DMS79 (cell line): ENCODE measurements around the gene RBMX2.
"Not testable (repeated sequence)": the region's sequence is repeated elsewhere in the genome, so short reads cannot be mapped to it uniquely, and the experiment has no call there.

Experiments used
- DNase-seq: peaks from one replicate; lab custom pipeline; 2025; lab: John Stamatoyannopoulos, UW

The RBMX2 gene

GRCh38 chrX:130401415-130402207, at the start of gene RBMX2:
Gene RBMX2, plus strand, starts transcription at chrX:130401987. Its CDS starts 46 bp downstream, at chrX:130402033.
- DNase-seq, result peak; percentile 36

- DNase-seq, result not testable (repeated sequence)
Observed at GRCh38 chrX:130352050-130352449, 49.7 kb upstream of the RBMX2 start.

GRCh38 chrX:130376077-130376476, 25.7 kb upstream of the RBMX2 start:
- DNase-seq, result no peak

GRCh38 chrX:130378024-130378669, 23.6 kb upstream of the RBMX2 start:
- DNase-seq, result no peak

DNA sequence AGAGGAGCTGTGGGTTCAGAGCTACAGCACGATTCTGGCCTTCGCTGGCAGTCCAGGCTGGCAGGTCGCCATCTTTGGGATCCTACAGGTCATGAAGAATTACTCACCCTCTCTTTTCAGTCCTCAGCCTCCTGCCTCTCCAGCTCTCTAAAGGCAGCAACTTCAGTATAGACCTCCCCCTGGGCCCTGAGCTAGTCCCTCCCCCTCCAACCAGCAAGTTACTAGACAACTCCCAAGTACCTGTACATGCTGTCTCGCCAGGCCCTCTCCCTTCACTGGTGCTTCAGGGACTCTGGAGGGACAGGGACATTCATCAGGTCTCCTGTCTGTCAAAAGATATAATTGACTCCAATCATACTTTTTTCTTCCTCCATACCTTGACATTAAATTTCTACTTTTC, 16.3 kb upstream of the RBMX2 start, which contains the start of gene GPR119:
TSS of gene GPR119 (minus strand) at position 155 of the 400 bp plus-strand sequence. CDS start 227 bp downstream, outside the sequence.
- DNase-seq, result no peak

DNA sequence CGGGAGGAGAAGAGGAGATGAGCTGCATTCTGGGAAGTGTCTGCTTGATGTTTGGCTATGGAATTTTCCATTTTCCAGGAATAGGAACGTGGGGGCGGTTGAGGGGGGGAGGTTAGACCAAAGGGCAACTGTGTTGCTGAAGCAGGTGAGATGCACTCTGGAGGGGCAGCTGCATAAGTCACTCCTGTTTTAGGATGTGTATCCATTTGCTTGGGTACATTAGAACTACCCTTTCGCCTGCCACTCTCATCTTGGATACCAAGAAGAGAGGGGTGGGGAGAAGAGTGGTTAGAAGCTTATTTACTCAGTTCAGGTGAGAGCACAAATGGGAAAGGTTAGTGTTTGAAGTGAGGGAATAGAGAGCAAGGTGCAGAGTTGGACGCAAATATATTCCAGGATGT, 15.4 kb upstream of the RBMX2 start:
- no peak for DNase-seq

DNA sequence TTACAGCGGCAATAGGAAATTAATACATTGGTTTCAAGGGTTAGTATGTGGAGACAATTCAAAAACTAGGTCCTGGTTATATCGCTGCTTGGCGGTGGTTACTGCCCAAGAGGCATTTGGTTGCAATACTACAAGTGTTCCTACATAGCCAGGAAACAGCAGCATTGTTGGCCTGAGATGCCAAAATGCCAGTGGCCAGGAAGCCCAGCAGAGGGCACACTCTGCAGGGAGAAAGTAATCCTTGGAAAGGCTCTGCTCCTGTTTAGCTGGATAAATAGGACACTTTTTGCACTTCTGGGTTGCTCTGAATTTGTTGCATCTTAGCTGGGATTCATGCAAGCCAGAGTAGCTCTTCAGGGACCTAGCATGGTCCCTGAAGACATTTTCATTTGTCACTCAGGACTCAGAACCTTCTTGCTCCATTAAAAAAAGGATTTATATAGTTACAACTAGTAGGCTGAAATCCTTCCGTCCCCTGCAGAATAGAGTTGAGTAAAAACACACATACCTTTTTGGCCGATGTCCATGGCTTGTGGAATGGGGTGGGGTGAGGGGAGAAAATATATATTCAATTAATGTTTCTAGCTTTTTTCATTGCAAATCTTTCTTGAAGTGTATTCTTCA, 8.2 kb upstream of the RBMX2 start:
- DNase-seq, result peak; percentile 9

GRCh38 chrX:130395341-130395740, 6.4 kb upstream of the RBMX2 start:
- DNase-seq, result no peak

DNA sequence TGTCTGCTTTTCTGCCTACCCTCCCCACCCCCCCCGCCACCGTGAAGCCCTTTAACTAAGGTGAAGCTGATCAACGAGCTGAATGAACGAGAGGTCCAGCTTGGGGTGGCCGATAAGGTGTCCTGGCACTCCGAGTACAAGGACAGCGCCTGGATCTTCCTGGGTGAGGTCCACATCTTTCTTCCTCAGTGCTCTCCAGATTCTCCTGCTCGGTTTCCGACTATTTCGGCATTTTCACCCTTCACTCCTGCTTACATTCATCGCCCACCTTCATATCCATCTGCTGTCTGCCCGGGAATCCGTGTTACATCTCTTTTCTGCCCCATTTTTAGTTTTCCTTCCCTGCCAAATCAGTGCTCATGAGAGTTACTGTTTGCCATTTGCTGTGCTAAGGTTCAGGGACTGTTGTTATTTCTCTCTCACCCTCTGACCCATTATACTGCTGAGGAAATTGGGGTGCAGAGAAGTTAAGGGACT, 459 bp downstream of the RBMX2 start:
- DNase-seq, result no peak

DNA sequence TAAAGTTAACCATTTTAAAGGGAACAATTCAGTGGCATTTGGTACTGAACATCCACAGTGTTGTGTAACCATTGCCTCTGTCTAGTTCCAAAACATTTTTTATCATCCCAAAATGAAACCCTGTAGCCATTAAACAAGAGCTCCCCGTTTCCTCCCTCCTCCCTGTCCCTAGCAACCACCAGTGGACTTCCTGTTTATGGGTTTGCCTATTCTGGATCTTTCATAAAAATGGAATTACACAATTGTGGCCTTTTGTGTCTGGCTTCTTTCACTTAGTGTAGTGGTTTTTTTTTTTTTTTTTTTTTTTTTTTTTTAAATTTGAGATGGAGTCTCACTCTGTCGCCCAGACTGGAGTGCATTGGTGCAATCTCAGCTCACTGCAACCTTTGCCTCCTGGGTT, 11.6 kb downstream of the RBMX2 start:
- no peak for DNase-seq

DNA sequence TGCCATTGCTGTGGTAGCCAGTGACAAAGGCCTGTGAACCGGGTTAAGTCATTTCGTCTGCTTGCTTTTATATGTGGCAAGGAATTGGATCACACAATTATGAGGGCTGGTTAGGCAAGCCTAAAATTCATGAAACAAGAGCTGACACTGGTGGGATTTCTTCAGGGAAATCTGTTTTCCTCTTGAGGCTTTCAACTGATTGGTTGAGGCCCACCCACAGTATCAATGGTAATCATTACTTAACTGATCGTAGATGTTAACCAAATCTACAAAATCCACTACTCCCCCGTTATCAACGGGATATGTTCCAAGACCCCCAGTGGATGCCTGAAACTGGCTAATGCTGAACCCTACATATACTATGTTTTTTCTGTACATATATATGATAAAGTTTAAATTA, 13.0 kb downstream of the RBMX2 start:
- no peak for DNase-seq

DNA sequence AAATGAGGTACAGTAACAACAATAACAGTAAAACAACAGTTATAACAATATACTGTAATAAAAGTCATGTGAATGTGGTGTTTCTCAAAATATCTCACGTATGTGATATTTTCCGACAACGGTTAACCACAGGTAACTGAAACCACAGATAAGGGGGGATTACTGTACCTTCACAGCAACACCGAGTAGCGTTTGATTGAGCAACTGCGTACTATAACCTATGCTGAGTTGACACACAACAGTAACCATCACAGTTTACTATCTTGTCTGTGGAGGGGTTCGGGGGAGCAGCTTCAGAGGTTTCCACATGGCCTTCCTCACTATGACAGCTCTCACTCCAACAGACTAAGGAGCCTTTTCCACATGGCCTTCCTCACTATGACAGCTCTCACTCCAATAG, 13.4 kb downstream of the RBMX2 start:
- DNase-seq, result no peak

GRCh38 chrX:130416785-130417184, 15.0 kb downstream of the RBMX2 start:
- no peak for DNase-seq

- DNase-seq, result no peak
Observed at GRCh38 chrX:130418066-130418465, 16.3 kb downstream of the RBMX2 start.

DNA sequence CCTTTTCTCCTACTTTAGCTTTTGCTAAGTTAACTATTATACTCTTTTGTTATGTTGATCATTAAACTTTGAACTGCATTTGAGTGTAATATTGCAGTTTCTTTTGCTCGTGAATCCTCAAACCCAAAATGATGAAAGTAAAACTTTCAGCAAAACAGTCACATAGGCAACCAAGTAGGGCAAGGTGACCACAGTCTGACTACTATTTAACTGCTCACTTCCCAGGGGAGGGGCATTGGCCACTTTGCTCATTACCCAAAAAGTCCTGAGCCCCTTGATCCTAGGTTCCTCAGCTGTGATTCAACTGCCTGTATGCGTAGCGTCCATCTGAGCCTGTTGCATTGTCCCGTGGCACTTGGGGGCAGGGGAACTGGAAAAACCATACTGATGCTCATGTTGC, 17.0 kb downstream of the RBMX2 start:
- no peak for DNase-seq

DNA sequence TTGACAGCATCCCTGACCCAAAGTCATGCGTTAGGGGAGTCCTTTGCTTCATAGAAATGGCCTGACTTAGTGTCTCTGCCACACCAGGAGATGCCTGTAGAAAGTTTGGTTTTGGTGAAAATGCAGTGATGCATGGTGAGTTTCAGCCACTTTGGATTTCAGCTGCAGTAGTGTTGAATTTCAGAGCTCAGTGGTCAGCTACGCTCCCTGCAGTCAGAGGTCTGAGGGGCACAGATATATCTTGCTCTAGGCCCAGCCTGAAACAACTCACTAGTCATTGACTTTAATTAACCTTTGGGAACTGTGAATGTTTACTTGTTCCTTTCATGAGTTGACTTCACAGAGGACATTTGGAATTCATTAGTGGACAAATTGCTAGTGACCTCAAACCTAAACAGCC, 17.5 kb downstream of the RBMX2 start:
- DNase-seq, result no peak

DNA sequence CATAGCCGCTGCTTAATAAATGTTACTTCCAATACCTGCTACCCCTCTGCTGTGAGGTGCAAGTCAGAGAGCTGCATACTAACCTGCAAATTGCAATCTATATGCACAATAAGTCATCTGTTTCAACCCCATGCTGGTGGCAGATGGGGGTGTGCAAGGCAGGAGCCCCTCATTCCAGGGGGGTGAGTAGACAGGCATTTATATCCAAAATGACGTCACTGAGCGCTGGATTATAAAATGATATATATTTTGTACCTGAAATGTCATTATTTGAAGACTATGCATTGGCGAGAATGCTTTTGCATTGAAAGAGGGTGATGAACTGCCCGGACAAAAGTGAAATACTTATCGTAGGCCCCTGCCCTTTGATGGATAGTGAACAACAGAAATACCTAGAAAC, 24.7 kb downstream of the RBMX2 start:
- no peak for DNase-seq

- DNase-seq, result not testable (repeated sequence)
Observed at GRCh38 chrX:130429236-130429635, 27.4 kb downstream of the RBMX2 start.

DNA sequence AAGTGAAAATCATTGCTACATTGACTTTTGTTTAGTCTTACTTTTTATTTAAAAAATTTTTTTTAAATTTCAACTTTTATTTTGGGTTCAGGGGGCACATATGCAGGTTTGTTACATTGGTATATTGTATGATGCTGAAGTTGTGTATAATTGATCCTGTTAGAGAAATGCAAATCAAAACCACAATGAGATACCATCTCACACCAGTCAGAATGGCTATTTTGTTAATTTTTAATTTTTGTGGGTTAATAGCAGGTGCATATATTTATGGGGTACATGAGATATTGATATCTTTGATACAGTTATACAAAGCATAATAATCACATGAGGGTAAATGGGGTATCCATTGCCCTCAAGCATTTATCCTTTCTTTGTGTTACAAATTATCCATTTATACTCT, 34.1 kb downstream of the RBMX2 start:
- DNase-seq, result no peak

GRCh38 chrX:130437996-130438395, 36.2 kb downstream of the RBMX2 start:
- DNase-seq, result not testable (repeated sequence)

DNA sequence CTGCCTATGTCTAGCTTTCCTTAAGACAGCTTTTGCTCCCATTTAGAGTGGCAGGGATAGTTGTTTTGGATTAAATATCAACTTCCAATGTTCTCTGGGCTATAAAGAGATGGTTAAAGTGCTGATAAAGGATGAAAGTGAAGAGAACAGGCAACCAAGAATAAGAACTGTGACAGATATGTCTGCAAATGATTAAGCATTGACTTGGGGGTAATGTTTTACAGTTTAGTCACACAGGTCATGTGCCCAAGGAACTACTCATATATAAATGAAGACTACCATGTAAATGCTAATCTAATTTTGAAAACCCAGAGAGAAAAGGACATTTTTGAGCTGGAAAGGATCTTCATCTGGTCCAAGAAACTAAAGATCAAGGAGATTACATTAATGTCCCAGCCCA, 42.1 kb downstream of the RBMX2 start:
- no peak for DNase-seq

- no peak for DNase-seq
Observed at GRCh38 chrX:130444641-130445336, 43.0 kb downstream of the RBMX2 start.
